Neural cell (in vitro differentiated cells): ENCODE data around the gene PGBD2.

Experiments used
- EP300 ChIP-seq: fragments of 450-650 bp; conservative IDR thresholded peaks from 2 replicates; pipeline ENCODE4 v1.6.1; 2014; ENCODE audit warnings: antibody characterized with exemption, mild to moderate bottlenecking, moderate library complexity; ENCODE audit not compliant: poor library complexity, severe bottlenecking
- POLR2AphosphoS5 ChIP-seq: IDR thresholded peaks from 2 replicates; pipeline ENCODE4 v1.6.1; 2012
- TAF1 ChIP-seq: IDR thresholded peaks from 2 replicates; pipeline ENCODE4 v1.6.1; 2012; ENCODE audit warnings: low read depth
- TF ChIP-seq, protein P1 (sequence below): fragments of 450-650 bp; IDR thresholded peaks from 2 replicates; pipeline ENCODE4 v1.5.1; 2014; ENCODE audit warnings: antibody characterized with exemption, mild to moderate bottlenecking, moderate library complexity; ENCODE audit not compliant: poor library complexity, severe bottlenecking

DNA sequence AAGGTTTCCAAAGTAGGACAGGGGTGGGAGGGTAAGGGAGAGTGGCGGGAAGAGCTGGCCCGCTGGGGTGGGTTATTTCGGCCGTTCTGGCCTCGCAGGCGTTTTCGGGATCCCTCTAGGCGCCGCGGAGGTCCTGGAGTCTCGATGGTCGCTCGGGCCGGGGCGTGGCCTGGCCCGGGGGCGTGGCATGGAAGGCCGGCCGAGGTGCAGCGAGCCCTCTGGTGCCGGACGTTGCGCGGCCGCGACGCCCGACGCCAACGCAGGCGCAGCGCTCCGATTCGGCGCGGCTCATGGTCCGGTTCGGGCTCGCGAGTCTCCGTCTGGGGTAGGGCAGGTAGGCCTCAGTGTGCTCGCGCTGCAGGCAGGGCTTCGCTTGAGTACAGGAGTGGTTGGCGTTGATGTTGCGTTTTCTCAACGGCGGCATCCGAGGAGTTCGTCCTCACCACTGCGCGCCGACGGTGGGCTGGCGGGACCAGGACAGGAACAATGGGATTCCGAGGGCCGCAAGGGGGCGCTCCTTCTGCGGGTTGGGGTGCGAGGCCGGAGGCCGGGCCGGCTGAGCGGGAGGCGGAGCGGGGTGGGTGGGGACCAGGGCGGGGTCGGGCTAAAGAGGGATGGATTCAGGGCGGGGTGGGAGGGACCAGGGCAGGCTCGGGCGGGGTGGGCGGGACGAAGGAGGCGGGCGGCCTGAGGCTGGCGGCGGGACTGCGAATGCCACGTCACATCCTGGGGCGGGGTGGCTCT is at the start of gene PGBD2:
- peak; percentile 26 for TF ChIP-seq TAF1
- TF ChIP-seq EP300 = peak; percentile 26
- TF ChIP-seq, protein P1, sequence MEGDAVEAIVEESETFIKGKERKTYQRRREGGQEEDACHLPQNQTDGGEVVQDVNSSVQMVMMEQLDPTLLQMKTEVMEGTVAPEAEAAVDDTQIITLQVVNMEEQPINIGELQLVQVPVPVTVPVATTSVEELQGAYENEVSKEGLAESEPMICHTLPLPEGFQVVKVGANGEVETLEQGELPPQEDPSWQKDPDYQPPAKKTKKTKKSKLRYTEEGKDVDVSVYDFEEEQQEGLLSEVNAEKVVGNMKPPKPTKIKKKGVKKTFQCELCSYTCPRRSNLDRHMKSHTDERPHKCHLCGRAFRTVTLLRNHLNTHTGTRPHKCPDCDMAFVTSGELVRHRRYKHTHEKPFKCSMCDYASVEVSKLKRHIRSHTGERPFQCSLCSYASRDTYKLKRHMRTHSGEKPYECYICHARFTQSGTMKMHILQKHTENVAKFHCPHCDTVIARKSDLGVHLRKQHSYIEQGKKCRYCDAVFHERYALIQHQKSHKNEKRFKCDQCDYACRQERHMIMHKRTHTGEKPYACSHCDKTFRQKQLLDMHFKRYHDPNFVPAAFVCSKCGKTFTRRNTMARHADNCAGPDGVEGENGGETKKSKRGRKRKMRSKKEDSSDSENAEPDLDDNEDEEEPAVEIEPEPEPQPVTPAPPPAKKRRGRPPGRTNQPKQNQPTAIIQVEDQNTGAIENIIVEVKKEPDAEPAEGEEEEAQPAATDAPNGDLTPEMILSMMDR = peak; percentile 90
- no peak for TF ChIP-seq POLR2AphosphoS5
